ENCODE measurements around the gene RNF144A.

DNA sequence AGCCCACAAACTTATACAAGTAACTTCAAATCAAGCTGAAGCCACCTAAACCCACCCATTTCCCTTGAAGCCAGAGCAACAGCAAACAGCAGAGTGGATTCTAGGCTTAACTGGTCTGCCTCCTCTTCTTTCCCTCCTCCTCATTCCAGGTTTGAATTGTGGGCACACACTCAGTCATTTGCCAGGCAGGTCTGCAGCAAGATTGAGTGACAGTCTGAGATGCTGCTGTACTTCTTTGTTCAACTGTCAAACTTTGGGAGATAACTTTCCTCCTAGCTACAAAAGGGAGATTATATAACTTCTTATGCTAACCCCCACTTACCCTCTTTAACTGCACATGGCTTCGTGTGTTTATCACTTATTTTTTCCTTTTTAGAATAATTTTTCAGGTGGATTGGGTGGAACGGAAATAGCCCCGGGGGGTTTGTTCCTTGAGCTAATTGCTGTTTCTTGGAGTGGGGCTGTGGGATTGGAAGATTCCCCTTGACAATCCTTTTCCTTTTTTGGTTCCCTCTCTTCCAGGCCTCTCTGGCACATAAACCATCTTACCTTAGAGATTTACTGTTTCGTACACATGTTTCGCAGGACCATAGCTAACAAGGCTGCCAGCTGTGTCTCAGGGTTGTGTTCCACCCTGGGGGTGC lies 55.0 kb downstream of the RNF144A start:
- TF ChIP-seq, protein P1, sequence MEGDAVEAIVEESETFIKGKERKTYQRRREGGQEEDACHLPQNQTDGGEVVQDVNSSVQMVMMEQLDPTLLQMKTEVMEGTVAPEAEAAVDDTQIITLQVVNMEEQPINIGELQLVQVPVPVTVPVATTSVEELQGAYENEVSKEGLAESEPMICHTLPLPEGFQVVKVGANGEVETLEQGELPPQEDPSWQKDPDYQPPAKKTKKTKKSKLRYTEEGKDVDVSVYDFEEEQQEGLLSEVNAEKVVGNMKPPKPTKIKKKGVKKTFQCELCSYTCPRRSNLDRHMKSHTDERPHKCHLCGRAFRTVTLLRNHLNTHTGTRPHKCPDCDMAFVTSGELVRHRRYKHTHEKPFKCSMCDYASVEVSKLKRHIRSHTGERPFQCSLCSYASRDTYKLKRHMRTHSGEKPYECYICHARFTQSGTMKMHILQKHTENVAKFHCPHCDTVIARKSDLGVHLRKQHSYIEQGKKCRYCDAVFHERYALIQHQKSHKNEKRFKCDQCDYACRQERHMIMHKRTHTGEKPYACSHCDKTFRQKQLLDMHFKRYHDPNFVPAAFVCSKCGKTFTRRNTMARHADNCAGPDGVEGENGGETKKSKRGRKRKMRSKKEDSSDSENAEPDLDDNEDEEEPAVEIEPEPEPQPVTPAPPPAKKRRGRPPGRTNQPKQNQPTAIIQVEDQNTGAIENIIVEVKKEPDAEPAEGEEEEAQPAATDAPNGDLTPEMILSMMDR (IDR thresholded peaks at IDR 0.05): no peak
- no peak for TF ChIP-seq POLR2A (IDR thresholded peaks at IDR 0.05)
